ENCODE results near the gene APRT.

GRCh38 chr16:88760424-88761142 lies 51.1 kb downstream of the APRT start:
- TF ChIP-seq, protein P1, sequence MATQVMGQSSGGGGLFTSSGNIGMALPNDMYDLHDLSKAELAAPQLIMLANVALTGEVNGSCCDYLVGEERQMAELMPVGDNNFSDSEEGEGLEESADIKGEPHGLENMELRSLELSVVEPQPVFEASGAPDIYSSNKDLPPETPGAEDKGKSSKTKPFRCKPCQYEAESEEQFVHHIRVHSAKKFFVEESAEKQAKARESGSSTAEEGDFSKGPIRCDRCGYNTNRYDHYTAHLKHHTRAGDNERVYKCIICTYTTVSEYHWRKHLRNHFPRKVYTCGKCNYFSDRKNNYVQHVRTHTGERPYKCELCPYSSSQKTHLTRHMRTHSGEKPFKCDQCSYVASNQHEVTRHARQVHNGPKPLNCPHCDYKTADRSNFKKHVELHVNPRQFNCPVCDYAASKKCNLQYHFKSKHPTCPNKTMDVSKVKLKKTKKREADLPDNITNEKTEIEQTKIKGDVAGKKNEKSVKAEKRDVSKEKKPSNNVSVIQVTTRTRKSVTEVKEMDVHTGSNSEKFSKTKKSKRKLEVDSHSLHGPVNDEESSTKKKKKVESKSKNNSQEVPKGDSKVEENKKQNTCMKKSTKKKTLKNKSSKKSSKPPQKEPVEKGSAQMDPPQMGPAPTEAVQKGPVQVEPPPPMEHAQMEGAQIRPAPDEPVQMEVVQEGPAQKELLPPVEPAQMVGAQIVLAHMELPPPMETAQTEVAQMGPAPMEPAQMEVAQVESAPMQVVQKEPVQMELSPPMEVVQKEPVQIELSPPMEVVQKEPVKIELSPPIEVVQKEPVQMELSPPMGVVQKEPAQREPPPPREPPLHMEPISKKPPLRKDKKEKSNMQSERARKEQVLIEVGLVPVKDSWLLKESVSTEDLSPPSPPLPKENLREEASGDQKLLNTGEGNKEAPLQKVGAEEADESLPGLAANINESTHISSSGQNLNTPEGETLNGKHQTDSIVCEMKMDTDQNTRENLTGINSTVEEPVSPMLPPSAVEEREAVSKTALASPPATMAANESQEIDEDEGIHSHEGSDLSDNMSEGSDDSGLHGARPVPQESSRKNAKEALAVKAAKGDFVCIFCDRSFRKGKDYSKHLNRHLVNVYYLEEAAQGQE (IDR thresholded peaks at IDR 0.05; ENCODE audit: low read depth) = no peak
- TF ChIP-seq CEBPB (IDR thresholded peaks at IDR 0.05) (no peak), EP300 (IDR thresholded peaks at IDR 0.05; ENCODE audit: borderline replicate concordance) (peak; percentile 57), TAF1 (IDR thresholded peaks at IDR 0.05; ENCODE audit: low read depth) (no peak), NFIC (IDR thresholded peaks at IDR 0.05) (peak; percentile 91), ZBTB7A (IDR thresholded peaks at IDR 0.05; ENCODE audit: low read depth) (no peak; the same call in 1 of the 2 replicates), RAD21 (IDR thresholded peaks at IDR 0.05; ENCODE audit: low read depth) (no peak), TEAD4 (IDR thresholded peaks at IDR 0.05) (peak; percentile 58), CREB1 (IDR thresholded peaks at IDR 0.05; ENCODE audit: low read depth) (no peak)
- TF ChIP-seq, protein P2, sequence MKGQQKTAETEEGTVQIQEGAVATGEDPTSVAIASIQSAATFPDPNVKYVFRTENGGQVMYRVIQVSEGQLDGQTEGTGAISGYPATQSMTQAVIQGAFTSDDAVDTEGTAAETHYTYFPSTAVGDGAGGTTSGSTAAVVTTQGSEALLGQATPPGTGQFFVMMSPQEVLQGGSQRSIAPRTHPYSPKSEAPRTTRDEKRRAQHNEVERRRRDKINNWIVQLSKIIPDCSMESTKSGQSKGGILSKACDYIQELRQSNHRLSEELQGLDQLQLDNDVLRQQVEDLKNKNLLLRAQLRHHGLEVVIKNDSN (IDR thresholded peaks at IDR 0.05) = no peak

All from Ishikawa (cell line).